B cell (primary cell): ENCODE measurements around the gene KSR1. TPM values are rescaled to one million over a fixed set of nuclear protein-coding genes. Genes with fewer than 3 reads are reported as not detected.

Experiments used
- ATAC-seq: fragments of 200-7000 bp; cut with Tn5 transposase; one replicate; pipeline ENCODE4 v1.10.0; 2021; ENCODE audit warnings: low read depth, mild to moderate bottlenecking, moderate number of reproducible peaks, moderate library complexity
- CTCF ChIA-PET: fragments of 350-600 bp; sonication (Branson Sonifier 250); formaldehyde crosslinking; loops from one replicate; lab custom pipeline; 2021; ENCODE audit warnings: antibody characterized with exemption, inconsistent platforms; lab: Charles Lee
- POLR2A ChIA-PET: fragments of 350-600 bp; sonication (Branson Sonifier 250); formaldehyde crosslinking; loops from one replicate; lab custom pipeline; 2021; ENCODE audit warnings: antibody characterized with exemption; lab: Charles Lee
- DNase-seq: peaks from one replicate; pipeline ENCODE4 v3.0.0; 2013
- H2AFZ ChIP-seq: 2 replicates; pipeline ENCODE4 v1.6.1; 2012; ENCODE audit warnings: mild to moderate bottlenecking, low read depth, low read length; ENCODE audit not compliant: insufficient read depth, poor library complexity, severe bottlenecking
- H3K27ac ChIP-seq, 2 donors: 1 replicate in 1 of 2; 2 replicates in 1 of 2; pipeline ENCODE4 v1.5.1; 2012 to 2013; ENCODE audit warnings: low read length in 2 of 2, mild to moderate bottlenecking in 2 of 2, moderate library complexity in 1 of 2
- H3K27me3 ChIP-seq, 4 experiments: fragments of 200-600 bp in 1 of 4; sonication (generic) in 1 of 4; replicated peaks in 1 of 4; 1 replicate in 2 of 4; 2 replicates in 2 of 4; pipeline versions ENCODE4 v1.6.1 to v1.7.0; 2013 to 2016; ENCODE audit warnings: low read length in 3 of 4, mild to moderate bottlenecking in 2 of 4, mixed read lengths in 1 of 4, moderate library complexity in 1 of 4; ENCODE audit not compliant: insufficient read depth in 4 of 4, control insufficient read depth in 3 of 4; ENCODE audit errors: control extremely low read depth in 1 of 4
- H3K36me3 ChIP-seq, 2 experiments: replicated peaks in 1 of 2; 1 replicate in 1 of 2; 2 replicates in 1 of 2; pipeline versions ENCODE4 v1.6.1 to v1.7.1; 2013; ENCODE audit warnings: low read length in 1 of 2; ENCODE audit not compliant: insufficient read depth in 2 of 2, control insufficient read depth in 1 of 2; ENCODE audit errors: control extremely low read depth in 1 of 2, extremely low read depth in 1 of 2
- H3K4me1 ChIP-seq, 2 donors: fragments of 200-600 bp in 1 of 2; sonication (generic) in 1 of 2; 1 replicate in 1 of 2; 2 replicates in 1 of 2; pipeline versions ENCODE4 v1.5.1 to v1.6.1; 2013 to 2017; ENCODE audit warnings: low read length in 2 of 2; ENCODE audit not compliant: control insufficient read depth in 2 of 2, insufficient read depth in 2 of 2
- H3K4me2 ChIP-seq: replicated peaks from 2 replicates; pipeline ENCODE3; 2012; ENCODE audit warnings: mild to moderate bottlenecking, low read depth, low read length; ENCODE audit not compliant: poor library complexity, severe bottlenecking
- H3K4me3 ChIP-seq, 5 experiments: fragments of 200-600 bp in 1 of 5; sonication (generic) in 1 of 5; 1 replicate in 3 of 5; 2 replicates in 2 of 5; pipeline versions ENCODE4 v1.5.1 to v1.7.0; 2011 to 2016; ENCODE audit warnings: low read length in 4 of 5, mild to moderate bottlenecking in 4 of 5, low read depth in 2 of 5, control low read depth in 1 of 5, moderate library complexity in 1 of 5; ENCODE audit not compliant: insufficient read depth in 1 of 5; ENCODE audit errors: control extremely low read depth in 1 of 5, extremely low read depth in 1 of 5
- H3K79me2 ChIP-seq: fragments of 200-600 bp; sonication (generic); one replicate; pipeline ENCODE4 v1.6.0; 2016; ENCODE audit warnings: low read length; ENCODE audit not compliant: control insufficient read depth, insufficient read depth
- H3K9ac ChIP-seq: fragments of 200-600 bp; sonication (generic); 2 replicates; pipeline ENCODE4 v1.6.1; 2017; ENCODE audit warnings: mild to moderate bottlenecking, low read length, moderate library complexity
- H3K9me3 ChIP-seq, 3 donors: one replicate each; pipeline versions ENCODE4 v1.6.1 to v1.7.1; 2013; ENCODE audit warnings: low read length in 2 of 3; ENCODE audit not compliant: control insufficient read depth in 2 of 3, insufficient read depth in 1 of 3; ENCODE audit errors: control extremely low read depth in 1 of 3
- H4K20me1 ChIP-seq: 2 replicates; pipeline ENCODE4 v1.6.0; 2012; ENCODE audit warnings: mild to moderate bottlenecking, low read length; ENCODE audit not compliant: insufficient read depth, control insufficient read depth, poor library complexity, severe bottlenecking
- H3K27ac Mint-ChIP-seq: one replicate; pipeline ENCODE4 v1.8.0; 2021; ENCODE audit warnings: mixed read lengths
- H3K27me3 Mint-ChIP-seq: one replicate; pipeline ENCODE4 v1.8.0; 2021; ENCODE audit warnings: mixed read lengths
- H3K4me1 Mint-ChIP-seq: one replicate; pipeline ENCODE4 v1.8.0; 2021; ENCODE audit warnings: mixed read lengths
- H3K4me3 Mint-ChIP-seq: one replicate; pipeline ENCODE4 v1.8.0; 2021; ENCODE audit warnings: mixed read lengths
- H3K9me3 Mint-ChIP-seq: one replicate; pipeline ENCODE4 v1.8.0; 2022; ENCODE audit warnings: mixed read lengths; ENCODE audit not compliant: insufficient read depth
- CTCF ChIP-seq: fragments of 200-600 bp; IDR thresholded peaks from one replicate; pipeline ENCODE4 v1.8.0; 2022; ENCODE audit warnings: antibody characterized with exemption, mild to moderate bottlenecking
- EZH2 ChIP-seq: IDR thresholded peaks from 2 replicates; pipeline ENCODE4 v1.6.1; 2012; ENCODE audit warnings: borderline replicate concordance, low read depth, mild to moderate bottlenecking, moderate library complexity, low read length; ENCODE audit not compliant: insufficient read depth, poor library complexity, severe bottlenecking
- WGBS: methylation state at CpG from one replicate; pipeline ENCODE4 v1.1.5; 2013; ENCODE audit warnings: missing lambda C conversion rate; ENCODE audit not compliant: insufficient coverage; 5-methylcytosine and 5-hydroxymethylcytosine counted together
- intact Hi-C: fragments of 100-400 bp; cut with micrococcal nuclease; formaldehyde crosslinking; loops from one replicate; pipeline ENCODE4 v1.10.0; 2022
- polyA plus RNA-seq: library from polyadenylated mRNA; depleted of rRNA; stranded (reverse); fragments of >200 nt; gene quantifications from 2 replicates; pipeline ENCODE4 v1.2.3, GENCODE V29; 2012
- total RNA-seq, 2 donors: library from RNA; stranded (reverse); fragments of 120-200 nt in 1 of 2; gene quantifications; 1 replicate in 1 of 2; 2 replicates in 1 of 2; pipeline versions ENCODE4 v1.2.3 to v1.2.4, GENCODE V29; 2013 to 2022

KSR1 gene
- total and polyA plus RNA-seq, 2 donors (not counting 1 experiment from before 2014, with no cell fraction given) = 27.5 to 85.6 TPM

GRCh38 chr17:27525836-27526603 is 69.8 kb downstream of the KSR1 start:
- H3K4me3 Mint-ChIP-seq = peak overlapping the region; percentile 30
- peak overlapping the region; percentile 36 for H3K4me2 ChIP-seq
- peaks cover 14 to 22% of the 10 kb centered on the region in 2 donors for H3K4me1 ChIP-seq
- H3K79me2 ChIP-seq = peaks cover 23% of the 10 kb centered on the region
- ATAC-seq (no peak), DNase-seq (no peak)
- WGBS = no CpG with 5 or more reads among the region's 6 CpGs
- no peaks in the 10 kb centered on the region for H3K9me3 ChIP-seq
- H3K9me3 Mint-ChIP-seq = no peaks in the 10 kb centered on the region
- H3K9ac ChIP-seq = no peak overlapping the region
- no peaks in the 10 kb centered on the region for H3K36me3 ChIP-seq
- ChIA-PET CTCF (interaction anchor here (1.0 kb wide), 1 partner anchor 71 kb away, joined by 3 read pairs; no protein-coding TSS in a partner anchor), POLR2A (interaction anchor here (0.8 kb wide), 1 partner anchor 28 kb away, joined by 4 read pairs; no protein-coding TSS in a partner anchor)
- H4K20me1 ChIP-seq = peaks cover 15% of the 10 kb centered on the region
- no peak overlapping the region for H3K4me3 ChIP-seq
- no peak for TF ChIP-seq EZH2
- TF ChIP-seq CTCF = peak; percentile 11
- peak overlapping the region; percentile 28 for H3K27ac Mint-ChIP-seq
- intact Hi-C loops = loop anchor here (1.0 to 2.0 kb wide), 2 partner anchors 20 to 69 kb away; partner anchors contain the start of gene KSR1
- no peaks in the 10 kb centered on the region for H3K27me3 Mint-ChIP-seq
- H3K27ac ChIP-seq = no peak overlapping the region
- no peaks in the 10 kb centered on the region for H3K27me3 ChIP-seq
- no peak overlapping the region for H2AFZ ChIP-seq
- H3K4me1 Mint-ChIP-seq = peaks cover 34% of the 10 kb centered on the region

- Mint-ChIP-seq H3K4me3 (peak overlapping the region; percentile 30), H3K4me1 (peaks cover 40% of the 10 kb centered on the region), H3K27me3 (no peaks in the 10 kb centered on the region), H3K9me3 (no peaks in the 10 kb centered on the region), H3K27ac (peak overlapping the region; percentile 28)
- H3K4me2 ChIP-seq = peak overlapping the region; percentile 36
- H3K4me3 ChIP-seq = peak overlapping the region in 1 of 5 experiments; percentile 15
- 18% methylated on average over 5 of the region's 9 CpGs for WGBS
- intact Hi-C loops = loop anchor here (1.0 to 2.0 kb wide), 2 partner anchors 20 to 70 kb away; partner anchors contain the start of gene KSR1
- H2AFZ ChIP-seq = peak overlapping the region; percentile 34
- no peaks in the 10 kb centered on the region for H3K27me3 ChIP-seq
- TF ChIP-seq EZH2 = no peak
- TF ChIP-seq CTCF = no peak
- no peaks in the 10 kb centered on the region for H3K36me3 ChIP-seq
- DNase-seq (peak; percentile 69), ATAC-seq (peak; percentile 77)
- no peaks in the 10 kb centered on the region for H3K9me3 ChIP-seq
- no peak overlapping the region for H3K27ac ChIP-seq
- CTCF ChIA-PET = no interaction called here
- no peak overlapping the region for H3K9ac ChIP-seq
- peaks cover 19 to 27% of the 10 kb centered on the region in 2 donors for H3K4me1 ChIP-seq
- peaks cover 17% of the 10 kb centered on the region for H3K79me2 ChIP-seq
- POLR2A ChIA-PET = interaction anchor here (0.8 kb wide), 1 partner anchor 28 kb away, joined by 4 read pairs; no protein-coding TSS in a partner anchor
- peaks cover 15% of the 10 kb centered on the region for H4K20me1 ChIP-seq
Measured at GRCh38 chr17:27526604-27527002, 70.4 kb downstream of the KSR1 start.
